HepG2 (cell line): ENCODE data around the gene PDP2. TPM values are rescaled to one million over a fixed set of nuclear protein-coding genes. Genes with fewer than 3 reads are reported as not detected.

Source experiments
- FOXC1 ChIP-seq: sonication (generic); formaldehyde crosslinking; IDR thresholded peaks from 2 replicates; pipeline ENCODE4 v1.8.0; 2022; ENCODE audit warnings: mild to moderate bottlenecking, missing genetic modification reagents, borderline replicate concordance
- IRF2 ChIP-seq: IDR thresholded peaks from 2 replicates; pipeline ENCODE4 v1.6.1; 2018; ENCODE audit warnings: missing genetic modification reagents, missing compliant biosample characterization
- KLF12 ChIP-seq: sonication (generic); formaldehyde crosslinking; IDR thresholded peaks from 2 replicates; pipeline ENCODE4 v1.4.0; 2020; ENCODE audit warnings: missing genetic modification reagents, borderline replicate concordance
- NCOA2 ChIP-seq: sonication (generic); formaldehyde crosslinking; IDR thresholded peaks from 2 replicates; pipeline ENCODE4 v1.8.0; 2022; ENCODE audit warnings: inconsistent platforms
- PCBP2 ChIP-seq: fragments of 200-400 bp; formaldehyde crosslinking; optimal IDR thresholded peaks from 2 replicates; pipeline ENCODE3; 2018; ENCODE audit warnings: low read length, low read depth; ENCODE audit not compliant: poor library complexity, severe bottlenecking
- SNAPC2 ChIP-seq: sonication (generic); formaldehyde crosslinking; IDR thresholded peaks from 2 replicates; pipeline ENCODE4 v1.8.1; 2022; ENCODE audit warnings: mild to moderate bottlenecking, missing genetic modification reagents
- YEATS4 ChIP-seq: sonication (generic); formaldehyde crosslinking; IDR thresholded peaks from 2 replicates; pipeline ENCODE4 v1.4.0; 2020; ENCODE audit warnings: missing genetic modification reagents, borderline replicate concordance
- ZC3H13 ChIP-seq: sonication (generic); formaldehyde crosslinking; IDR thresholded peaks from 2 replicates; pipeline ENCODE4 v1.8.1; 2023; ENCODE audit warnings: mild to moderate bottlenecking, missing genetic modification reagents, moderate library complexity
- ZNF275 ChIP-seq: sonication (generic); formaldehyde crosslinking; IDR thresholded peaks from 2 replicates; pipeline ENCODE4 v1.8.0; 2022; ENCODE audit warnings: missing genetic modification reagents, mild to moderate bottlenecking, inconsistent platforms, borderline replicate concordance
- ZNF280B ChIP-seq: sonication (generic); formaldehyde crosslinking; IDR thresholded peaks from 2 replicates; pipeline ENCODE4 v1.5.0; 2020; ENCODE audit warnings: missing genetic modification reagents, mild to moderate bottlenecking, borderline replicate concordance
- ZNF441 ChIP-seq: sonication (generic); formaldehyde crosslinking; IDR thresholded peaks from 2 replicates; pipeline ENCODE4 v1.7.0; 2021; ENCODE audit warnings: missing genetic modification reagents, borderline replicate concordance
- ZNF512 ChIP-seq: sonication (generic); formaldehyde crosslinking; IDR thresholded peaks from 2 replicates; pipeline ENCODE4 v1.4.0; 2020; ENCODE audit warnings: mild to moderate bottlenecking, missing genetic modification reagents
- ZNF589 ChIP-seq: sonication (generic); formaldehyde crosslinking; conservative IDR thresholded peaks from 2 replicates; pipeline ENCODE4 v1.8.0; 2022; ENCODE audit warnings: mild to moderate bottlenecking, moderate library complexity, missing genetic modification reagents
- ZNF609 ChIP-seq: sonication (generic); formaldehyde crosslinking; IDR thresholded peaks from 2 replicates; pipeline ENCODE4 v1.4.0; 2020; ENCODE audit warnings: mild to moderate bottlenecking, missing genetic modification reagents, borderline replicate concordance
- ZNF878 ChIP-seq: sonication (generic); formaldehyde crosslinking; IDR thresholded peaks from 2 replicates; pipeline ENCODE4 v1.8.1; 2023; ENCODE audit warnings: mild to moderate bottlenecking, missing genetic modification reagents, moderate library complexity
- ZSCAN20 ChIP-seq: sonication (generic); formaldehyde crosslinking; IDR thresholded peaks from 2 replicates; pipeline ENCODE4 v1.4.0; 2020; ENCODE audit warnings: missing genetic modification reagents, mild to moderate bottlenecking, borderline replicate concordance
- polyA plus RNA-seq, 8 experiments: library from polyadenylated mRNA; depleted of rRNA in 3 of 8; stranded (reverse) in 7 of 8; unstranded in 1 of 8; fragments of >200 nt; fragmentation: Illumina TruSeq in 4 of 8; extraction: Trizol in 4 of 8; gene quantifications; 2 replicates each; pipeline versions ENCODE4 v1.2.1 to v1.2.3, GENCODE V29; 2011 to 2016; ENCODE audit warnings: low read depth in 4 of 8, missing spikeins in 1 of 8, mixed read lengths in 1 of 8; ENCODE audit not compliant: insufficient read depth in 1 of 8
- total RNA-seq, 5 experiments: library from RNA; depleted of rRNA; stranded (reverse); fragments of >200 nt; fragmentation: Illumina TruSeq; extraction: Trizol; gene quantifications; 2 replicates each; pipeline ENCODE4 v1.2.3, GENCODE V29; 2016; ENCODE audit warnings: low read depth in 1 of 5

PDP2 gene
- total and polyA plus RNA-seq, 2 of the 13 experiments (the other 11 are each of a cell fraction or from before 2014, with no cell fraction given): 12.8 to 15.8 TPM

- TF ChIP-seq YEATS4 (CRISPR knock-in tag) (peak; percentile 78), ZNF512 (CRISPR knock-in tag) (peak; percentile 38; the same call in 1 of the 2 replicates), SNAPC2 (peak; percentile 60; the same call in 1 of the 2 replicates), ZSCAN20 (0 out of 2 replicates have a peak, but pooled peaks have one; percentile 65), KLF12 (peak; percentile 79; the same call in 1 of the 2 replicates), ZNF589 (peak; percentile 97), ZC3H13 (CRISPR knock-in tag) (peak; percentile 100), FOXC1 (CRISPR knock-in tag) (peak; percentile 82), ZNF609 (peak; percentile 50; the same call in 1 of the 2 replicates), ZNF878 (no peak), ZNF275 (0 out of 2 replicates have a peak, but pooled peaks have one; percentile 24), ZNF280B (CRISPR knock-in tag) (no peak; the same call in 1 of the 2 replicates), IRF2 (CRISPR knock-in tag) (peak; percentile 73; the same call in 1 of the 2 replicates), ZNF441 (CRISPR knock-in tag) (peak; percentile 64; the same call in 1 of the 2 replicates), PCBP2 (no peak), NCOA2 (CRISPR knock-in tag) (no peak; the same call in 1 of the 2 replicates)
Observed at GRCh38 chr16:66935314-66936011, 55.1 kb downstream of the PDP2 start, which contains the start of gene CES2 (continued).
